Stomach smooth muscle (tissue), 2 donors: Measurements from ENCODE around the gene ZMIZ1.

Source experiments
- H3K27ac ChIP-seq: one replicate; pipeline ENCODE4 v1.7.0; 2013; ENCODE audit warnings: mild to moderate bottlenecking, low read length, inconsistent platforms
- H3K27me3 ChIP-seq, 2 donors: one replicate each; pipeline ENCODE4 v1.7.0; 2013; ENCODE audit warnings: low read length in 2 of 2; ENCODE audit not compliant: insufficient read depth in 2 of 2, control insufficient read depth in 1 of 2
- H3K36me3 ChIP-seq, 2 donors: one replicate each; pipeline ENCODE4 v1.7.0; 2013; ENCODE audit warnings: low read length in 2 of 2; ENCODE audit not compliant: control insufficient read depth in 2 of 2, insufficient read depth in 2 of 2
- H3K4me1 ChIP-seq: one replicate; pipeline ENCODE4 v1.7.0; 2013; ENCODE audit warnings: low read length; ENCODE audit not compliant: control insufficient read depth, insufficient read depth
- H3K4me3 ChIP-seq, 2 donors: one replicate each; pipeline ENCODE4 v1.7.0; 2013; ENCODE audit warnings: low read length in 2 of 2
- H3K9ac ChIP-seq, 2 donors: one replicate each; pipeline ENCODE4 v1.7.0; 2013; ENCODE audit warnings: low read length in 2 of 2, mild to moderate bottlenecking in 1 of 2
- H3K9me3 ChIP-seq, 2 donors: one replicate each; pipeline ENCODE4 v1.7.0; 2013; ENCODE audit warnings: low read length in 2 of 2; ENCODE audit not compliant: control insufficient read depth in 2 of 2
- donor health status: healthy.
- donor health status: Pancreatic carcinoma.

Gene ZMIZ1

GRCh38 chr10:79310200-79310865 is 241.6 kb downstream of the ZMIZ1 start:
- peaks cover 2% of the 10 kb centered on the region for H3K4me1 ChIP-seq
- H3K27ac ChIP-seq = no peak overlapping the region
- no peak overlapping the region for H3K9ac ChIP-seq
- no peaks in the 10 kb centered on the region for H3K9me3 ChIP-seq
- H3K36me3 ChIP-seq = peaks cover 50 to 63% of the 10 kb centered on the region in 2 donors
- H3K4me3 ChIP-seq = no peak overlapping the region
- no peaks in the 10 kb centered on the region for H3K27me3 ChIP-seq

DNA sequence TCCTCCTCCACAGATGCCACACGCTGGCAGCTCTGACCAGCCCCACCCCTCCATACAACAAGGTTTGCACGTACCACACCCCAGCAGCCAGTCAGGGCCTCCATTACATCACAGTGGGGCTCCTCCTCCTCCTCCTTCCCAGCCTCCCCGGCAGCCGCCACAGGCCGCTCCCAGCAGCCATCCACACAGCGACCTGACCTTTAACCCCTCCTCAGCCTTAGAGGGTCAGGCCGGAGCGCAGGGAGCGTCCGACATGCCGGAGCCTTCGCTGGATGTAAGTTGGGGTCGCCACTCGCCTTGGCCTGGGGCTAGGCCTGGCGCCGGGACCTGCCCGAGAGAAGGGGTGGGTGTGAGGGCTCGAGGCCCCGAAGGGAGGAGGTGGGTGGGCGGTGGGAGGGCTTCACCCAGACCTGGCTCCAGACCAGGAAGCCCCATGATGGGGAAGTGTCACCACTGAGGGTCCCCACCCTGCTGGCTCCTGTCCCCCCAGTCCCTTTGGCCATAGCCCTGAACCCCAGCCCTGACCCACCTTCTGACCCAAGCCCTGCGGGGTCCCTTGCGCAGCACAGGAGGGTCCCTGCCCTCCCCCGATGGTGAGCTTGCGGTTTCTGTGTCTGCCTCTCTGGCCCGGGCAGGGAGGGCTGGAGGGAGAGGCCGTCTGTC is 242.3 kb downstream of the ZMIZ1 start:
- no peak overlapping the region for H3K4me3 ChIP-seq
- H3K9me3 ChIP-seq = no peaks in the 10 kb centered on the region
- peaks cover 46 to 59% of the 10 kb centered on the region in 2 donors for H3K36me3 ChIP-seq
- H3K4me1 ChIP-seq = peaks cover 2% of the 10 kb centered on the region
- no peak overlapping the region for H3K27ac ChIP-seq
- no peak overlapping the region for H3K9ac ChIP-seq
- no peaks in the 10 kb centered on the region for H3K27me3 ChIP-seq

DNA sequence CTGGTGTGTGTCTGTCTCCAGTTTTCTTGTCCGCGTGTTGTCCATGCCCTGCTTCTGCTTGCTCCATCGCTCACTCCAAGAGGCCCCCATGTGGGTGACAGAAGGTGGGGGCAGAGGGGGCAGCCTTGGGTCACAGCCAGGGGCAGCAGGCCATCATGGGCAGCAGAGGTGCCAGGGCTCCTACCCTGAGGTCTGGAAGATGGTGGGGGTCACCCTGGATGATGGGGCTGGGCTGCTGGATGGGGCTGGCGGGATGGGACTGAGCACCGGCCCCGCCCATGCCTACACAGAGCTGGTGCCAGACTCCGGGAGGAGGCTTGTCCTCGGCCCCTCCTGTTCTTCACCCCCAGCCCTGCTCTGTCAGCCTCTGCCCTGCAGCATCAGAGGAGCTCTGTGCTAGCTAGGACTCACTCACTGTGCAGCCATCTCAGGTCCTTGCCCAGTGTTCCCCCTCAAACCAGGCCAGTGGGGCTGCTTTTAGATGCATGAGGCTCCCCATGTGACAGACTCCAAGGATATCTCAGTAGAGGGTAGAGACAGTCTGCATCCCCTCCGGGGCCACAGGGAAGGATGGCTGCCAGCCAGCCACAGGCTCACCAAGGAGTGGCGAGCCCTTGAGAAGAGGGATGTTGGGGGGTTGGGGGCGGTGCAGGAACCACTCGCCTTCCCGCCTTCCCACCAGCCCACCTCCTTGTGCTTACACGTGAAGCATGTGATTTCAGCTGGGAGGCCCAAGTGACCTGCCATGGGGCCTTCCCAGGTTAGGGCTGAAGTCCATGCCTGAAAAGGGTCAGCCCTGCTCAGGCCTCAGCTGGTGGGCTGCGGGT is 243.0 kb downstream of the ZMIZ1 start:
- Histone ChIP-seq H3K27me3 (no peaks in the 10 kb centered on the region), H3K9me3 (no peaks in the 10 kb centered on the region), H3K27ac (no peak overlapping the region), H3K36me3 (peaks cover 39 to 53% of the 10 kb centered on the region in 2 donors), H3K9ac (no peak overlapping the region), H3K4me3 (no peak overlapping the region), H3K4me1 (peaks cover 2% of the 10 kb centered on the region)

DNA sequence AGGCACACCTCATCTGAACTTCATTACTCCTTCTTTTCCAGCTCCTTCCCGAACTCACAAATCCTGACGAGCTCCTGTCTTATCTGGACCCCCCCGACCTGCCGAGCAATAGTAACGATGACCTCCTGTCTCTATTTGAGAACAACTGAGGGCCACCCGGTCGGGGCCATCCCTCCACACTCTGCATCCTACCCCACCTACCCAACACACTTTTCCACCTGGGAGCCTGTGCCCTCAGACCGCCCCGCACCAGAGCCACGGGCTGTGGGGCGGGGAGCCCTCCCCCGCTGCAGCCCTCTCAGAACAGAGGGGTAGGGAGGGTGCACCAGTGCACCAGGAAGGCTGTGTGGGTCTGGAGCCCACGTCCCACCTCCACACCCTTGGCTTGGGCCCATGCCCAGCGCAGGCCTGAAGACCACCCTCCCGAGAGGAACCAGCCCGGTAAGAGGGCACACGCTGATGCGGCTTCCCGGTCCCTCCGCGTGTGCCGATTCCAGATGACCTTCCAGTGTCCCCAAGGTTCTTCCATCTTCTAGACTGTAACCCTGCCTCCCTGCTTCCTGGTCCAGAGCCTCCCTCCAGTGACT is 243.9 kb downstream of the ZMIZ1 start:
- H3K36me3 ChIP-seq = peaks cover 30 to 45% of the 10 kb centered on the region in 2 donors
- no peak overlapping the region for H3K4me3 ChIP-seq
- no peaks in the 10 kb centered on the region for H3K9me3 ChIP-seq
- peaks cover 11% of the 10 kb centered on the region for H3K4me1 ChIP-seq
- no peak overlapping the region for H3K27ac ChIP-seq
- H3K9ac ChIP-seq = no peak overlapping the region
- H3K27me3 ChIP-seq = no peaks in the 10 kb centered on the region

GRCh38 chr10:79313320-79313719 is 244.6 kb downstream of the ZMIZ1 start:
- H3K36me3 ChIP-seq = peaks cover 26 to 39% of the 10 kb centered on the region in 2 donors
- H3K9ac ChIP-seq = no peak overlapping the region
- no peaks in the 10 kb centered on the region for H3K27me3 ChIP-seq
- H3K4me1 ChIP-seq = peaks cover 13% of the 10 kb centered on the region
- H3K4me3 ChIP-seq = no peak overlapping the region
- no peak overlapping the region for H3K27ac ChIP-seq
- no peaks in the 10 kb centered on the region for H3K9me3 ChIP-seq

DNA sequence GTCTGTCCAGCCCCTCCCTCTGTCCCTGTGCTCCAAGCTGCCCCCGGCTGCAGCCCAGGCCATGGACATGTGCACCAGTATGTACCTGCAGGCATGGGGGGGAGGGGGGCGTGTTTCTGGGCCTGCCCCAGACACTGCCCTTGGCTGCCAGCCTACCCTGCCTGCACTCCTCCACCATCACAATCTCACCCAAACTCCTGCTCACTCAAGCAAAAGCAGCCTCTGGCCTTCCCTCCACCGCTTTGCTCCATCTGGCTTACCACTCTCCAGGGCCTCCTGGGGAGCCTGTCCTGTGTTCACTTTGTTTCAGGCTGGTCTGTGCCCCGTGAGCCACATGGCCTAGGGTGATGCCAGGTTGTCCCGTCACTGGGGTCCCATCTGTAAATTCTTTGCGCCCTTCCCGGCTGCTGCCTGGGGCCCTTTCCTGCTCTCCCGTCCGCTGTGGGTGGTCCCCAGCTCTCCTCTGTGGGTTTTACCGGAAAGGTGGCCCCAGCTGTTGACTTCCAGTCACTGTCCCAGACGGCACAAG is 245.2 kb downstream of the ZMIZ1 start:
- Histone ChIP-seq H3K4me1 (peaks cover 13% of the 10 kb centered on the region), H3K9ac (no peak overlapping the region), H3K4me3 (no peak overlapping the region), H3K27me3 (no peaks in the 10 kb centered on the region), H3K9me3 (no peaks in the 10 kb centered on the region), H3K36me3 (peaks cover 19 to 32% of the 10 kb centered on the region in 2 donors), H3K27ac (no peak overlapping the region)

- Histone ChIP-seq H3K9ac (no peak overlapping the region), H3K27ac (no peak overlapping the region), H3K36me3 (peaks cover 12 to 24% of the 10 kb centered on the region in 2 donors), H3K27me3 (no peaks in the 10 kb centered on the region), H3K4me1 (peaks cover 13% of the 10 kb centered on the region), H3K9me3 (no peaks in the 10 kb centered on the region), H3K4me3 (no peak overlapping the region)
Observed at GRCh38 chr10:79314761-79315601, 246.2 kb downstream of the ZMIZ1 start.

GRCh38 chr10:79315602-79315920 is 246.8 kb downstream of the ZMIZ1 start:
- Histone ChIP-seq H3K9ac (no peak overlapping the region), H3K4me3 (no peak overlapping the region), H3K27me3 (no peaks in the 10 kb centered on the region), H3K4me1 (peaks cover 11% of the 10 kb centered on the region), H3K27ac (no peak overlapping the region), H3K36me3 (peaks cover 12 to 23% of the 10 kb centered on the region in 2 donors), H3K9me3 (no peaks in the 10 kb centered on the region)

DNA sequence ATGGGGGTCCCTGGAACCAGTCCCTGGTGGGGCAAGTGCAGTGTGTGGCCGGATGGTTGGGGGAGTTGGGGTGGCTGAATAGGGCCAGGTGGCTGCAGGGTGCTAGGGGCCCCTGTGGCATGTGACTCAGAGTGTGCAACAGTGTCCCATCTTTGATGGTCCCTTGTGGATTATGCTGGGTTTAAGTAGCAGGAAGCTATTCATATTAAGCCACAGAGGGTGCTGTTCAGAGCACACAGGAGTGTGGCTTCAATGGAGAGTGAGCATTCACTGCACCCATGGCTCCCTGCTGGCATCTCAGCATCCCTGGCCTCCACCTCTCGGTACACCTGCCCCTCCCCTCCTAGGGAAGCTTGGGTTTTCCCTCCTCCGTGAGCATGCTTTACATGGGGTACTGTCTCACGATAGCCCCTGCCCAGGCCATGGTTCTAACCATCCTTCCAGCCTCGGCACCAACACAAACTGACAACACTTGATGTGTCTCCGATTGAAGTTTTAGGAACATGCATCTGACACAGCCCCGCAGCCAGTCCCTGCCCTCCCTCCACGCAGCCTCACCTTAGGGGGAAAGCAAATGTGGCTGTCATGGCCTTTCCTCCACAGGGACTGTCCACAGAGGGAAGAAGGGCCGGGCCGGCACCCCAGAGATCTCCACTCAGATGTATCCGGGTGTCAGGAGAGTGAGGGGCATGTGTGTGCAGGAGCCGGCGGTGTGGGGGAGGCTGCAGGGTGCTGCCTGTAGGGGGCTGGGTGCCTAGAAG is 248.1 kb downstream of the ZMIZ1 start:
- Histone ChIP-seq H3K9ac (no peak overlapping the region), H3K9me3 (no peaks in the 10 kb centered on the region), H3K27ac (no peak overlapping the region)

More for the DNA sequence above, 248.1 kb downstream of the ZMIZ1 start:
- H3K36me3 ChIP-seq = peaks cover 12 to 18% of the 10 kb centered on the region in 2 donors
- H3K4me3 ChIP-seq = no peak overlapping the region
- H3K27me3 ChIP-seq = no peaks in the 10 kb centered on the region
- peaks cover 11% of the 10 kb centered on the region for H3K4me1 ChIP-seq
